Activated CD4-positive, alpha-beta T cell treated with anti-CD3 and anti-CD28 coated beads, Interleukin-2, amount 50 U/mL, for 4 hours (primary cell): ENCODE data around the gene GARS1.
"Not testable (repeated sequence)": the region's sequence is repeated elsewhere in the genome, so short reads cannot be mapped to it uniquely, and the experiment has no call there.

Source experiments
- DNase-seq, 2 experiments: peaks; one replicate each; pipeline ENCODE4 v3.0.0-alpha.2; 2020

The GARS1 gene, protein sequence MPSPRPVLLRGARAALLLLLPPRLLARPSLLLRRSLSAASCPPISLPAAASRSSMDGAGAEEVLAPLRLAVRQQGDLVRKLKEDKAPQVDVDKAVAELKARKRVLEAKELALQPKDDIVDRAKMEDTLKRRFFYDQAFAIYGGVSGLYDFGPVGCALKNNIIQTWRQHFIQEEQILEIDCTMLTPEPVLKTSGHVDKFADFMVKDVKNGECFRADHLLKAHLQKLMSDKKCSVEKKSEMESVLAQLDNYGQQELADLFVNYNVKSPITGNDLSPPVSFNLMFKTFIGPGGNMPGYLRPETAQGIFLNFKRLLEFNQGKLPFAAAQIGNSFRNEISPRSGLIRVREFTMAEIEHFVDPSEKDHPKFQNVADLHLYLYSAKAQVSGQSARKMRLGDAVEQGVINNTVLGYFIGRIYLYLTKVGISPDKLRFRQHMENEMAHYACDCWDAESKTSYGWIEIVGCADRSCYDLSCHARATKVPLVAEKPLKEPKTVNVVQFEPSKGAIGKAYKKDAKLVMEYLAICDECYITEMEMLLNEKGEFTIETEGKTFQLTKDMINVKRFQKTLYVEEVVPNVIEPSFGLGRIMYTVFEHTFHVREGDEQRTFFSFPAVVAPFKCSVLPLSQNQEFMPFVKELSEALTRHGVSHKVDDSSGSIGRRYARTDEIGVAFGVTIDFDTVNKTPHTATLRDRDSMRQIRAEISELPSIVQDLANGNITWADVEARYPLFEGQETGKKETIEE

GRCh38 chr7:30594540-30595435 lies at the start of gene GARS1:
Gene GARS1, plus strand, starts transcription at chr7:30594878. Its CDS starts 44 bp downstream, at chr7:30594922.
- DNase-seq, result peak; percentile 85 to 87

GRCh38 chr7:30545791-30546555 lies 48.7 kb upstream of the GARS1 start:
- DNase-seq, result no peak

- no peak for DNase-seq
Measured at GRCh38 chr7:30546596-30546995, 48.1 kb upstream of the GARS1 start.

DNA sequence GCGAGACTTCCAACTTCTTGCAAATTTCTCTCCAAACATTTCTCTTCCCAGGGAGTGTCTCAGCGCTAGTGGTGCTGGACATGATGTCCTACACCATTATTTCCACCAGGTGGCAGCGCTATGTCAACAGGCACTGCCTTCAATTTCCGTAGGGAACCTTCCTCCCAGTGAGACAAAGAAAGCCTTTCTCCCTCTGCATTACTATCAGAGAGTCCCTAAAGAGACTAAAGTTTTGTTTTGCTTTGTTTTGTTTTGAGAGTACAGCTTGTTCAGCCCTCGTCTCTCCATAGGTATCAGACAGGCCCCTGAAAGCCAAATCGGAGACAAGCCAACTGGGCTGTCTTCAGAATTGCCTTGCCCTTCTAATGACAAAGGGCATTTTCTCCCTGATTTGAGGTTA lies 45.8 kb upstream of the GARS1 start:
- peak; percentile 9 to 12 for DNase-seq

GRCh38 chr7:30549931-30550493 lies 44.7 kb upstream of the GARS1 start:
- no peak for DNase-seq

- no peak for DNase-seq
Measured at GRCh38 chr7:30552330-30552729, 42.3 kb upstream of the GARS1 start.

DNA sequence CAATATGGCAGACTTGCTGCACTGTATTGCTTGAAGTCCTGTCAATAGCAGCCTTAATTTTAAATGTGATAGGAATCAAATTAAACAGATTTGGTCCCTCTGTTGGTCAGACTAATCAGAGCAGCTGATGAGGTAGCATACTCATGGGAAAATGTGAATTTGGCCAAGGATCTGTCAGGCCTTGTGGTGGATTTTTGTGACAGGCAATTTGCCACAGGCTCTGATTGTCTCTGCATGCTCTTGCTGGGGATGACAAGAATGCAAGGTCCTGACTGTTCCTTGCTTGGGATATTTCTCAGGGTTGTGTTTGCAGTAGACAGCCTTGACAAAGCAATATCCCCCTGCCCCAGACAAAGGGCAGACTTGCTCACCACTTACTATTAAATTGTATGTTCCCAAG lies 41.5 kb upstream of the GARS1 start:
- DNase-seq, result no peak

DNA sequence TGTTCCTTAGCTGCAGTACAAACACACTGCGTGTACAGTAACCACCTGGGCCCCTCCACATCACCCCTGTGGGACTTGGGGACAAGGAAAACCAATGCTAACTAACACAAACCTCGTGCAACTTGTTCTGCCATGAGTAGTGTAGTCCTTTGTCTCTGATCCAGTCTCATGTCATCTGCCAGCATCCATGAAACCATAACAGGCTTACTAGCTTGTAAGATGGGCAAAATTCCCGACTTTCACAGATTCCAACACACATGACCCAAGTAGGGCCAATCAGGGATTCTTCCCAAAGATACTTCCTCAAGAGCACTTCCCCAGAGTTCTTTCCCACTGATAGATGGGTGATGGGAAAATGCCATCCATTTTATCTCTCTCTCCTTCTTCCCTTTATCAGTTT lies 41.1 kb upstream of the GARS1 start:
- DNase-seq, result no peak

DNA sequence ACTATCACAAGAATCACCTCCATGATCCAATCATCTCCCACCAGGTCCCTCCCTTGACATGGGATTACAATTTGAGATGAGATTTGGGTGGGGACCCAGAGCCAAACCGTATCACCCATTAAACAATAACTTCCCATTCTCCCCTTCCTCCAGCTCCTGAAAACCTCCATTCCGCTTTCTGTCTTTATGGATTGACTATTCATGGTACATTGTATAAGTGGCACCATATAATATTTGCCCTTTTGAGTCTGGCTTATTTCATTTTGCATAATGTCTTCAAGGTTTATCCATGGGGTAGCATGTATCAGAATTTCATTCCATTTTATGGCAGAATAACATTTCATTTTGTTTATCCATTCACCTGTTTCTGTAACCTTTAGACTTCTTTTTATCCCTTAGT lies 39.2 kb upstream of the GARS1 start:
- no peak for DNase-seq

- DNase-seq, result no peak
Measured at GRCh38 chr7:30556840-30557239, 37.8 kb upstream of the GARS1 start.

- no peak for DNase-seq
Measured at GRCh38 chr7:30557245-30557644, 37.4 kb upstream of the GARS1 start.

GRCh38 chr7:30559611-30560010 lies 35.1 kb upstream of the GARS1 start:
- DNase-seq, result no peak

DNA sequence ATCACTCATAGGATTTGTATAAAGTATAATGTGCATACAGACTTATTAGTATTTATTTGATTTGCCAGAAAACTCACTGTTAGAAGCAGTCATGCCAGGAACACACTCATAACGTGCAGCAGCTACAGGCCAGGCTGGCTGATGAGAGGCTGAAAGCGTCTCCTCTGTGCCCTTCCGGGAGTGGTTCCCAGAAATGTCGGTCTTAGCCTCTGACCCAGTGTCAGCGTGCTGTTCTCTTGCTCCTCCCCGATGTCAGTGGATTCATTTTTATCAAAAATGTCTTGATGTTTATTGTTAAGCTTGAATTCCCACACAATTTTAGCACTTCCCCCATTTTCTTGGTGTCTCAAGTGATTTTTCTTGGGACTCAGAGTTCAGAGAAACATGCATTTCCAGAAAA lies 33.3 kb upstream of the GARS1 start:
- DNase-seq, result no peak

GRCh38 chr7:30562498-30562897 lies 32.2 kb upstream of the GARS1 start:
- no peak for DNase-seq

- DNase-seq, result no peak
Measured at GRCh38 chr7:30562909-30563308, 31.8 kb upstream of the GARS1 start.

DNA sequence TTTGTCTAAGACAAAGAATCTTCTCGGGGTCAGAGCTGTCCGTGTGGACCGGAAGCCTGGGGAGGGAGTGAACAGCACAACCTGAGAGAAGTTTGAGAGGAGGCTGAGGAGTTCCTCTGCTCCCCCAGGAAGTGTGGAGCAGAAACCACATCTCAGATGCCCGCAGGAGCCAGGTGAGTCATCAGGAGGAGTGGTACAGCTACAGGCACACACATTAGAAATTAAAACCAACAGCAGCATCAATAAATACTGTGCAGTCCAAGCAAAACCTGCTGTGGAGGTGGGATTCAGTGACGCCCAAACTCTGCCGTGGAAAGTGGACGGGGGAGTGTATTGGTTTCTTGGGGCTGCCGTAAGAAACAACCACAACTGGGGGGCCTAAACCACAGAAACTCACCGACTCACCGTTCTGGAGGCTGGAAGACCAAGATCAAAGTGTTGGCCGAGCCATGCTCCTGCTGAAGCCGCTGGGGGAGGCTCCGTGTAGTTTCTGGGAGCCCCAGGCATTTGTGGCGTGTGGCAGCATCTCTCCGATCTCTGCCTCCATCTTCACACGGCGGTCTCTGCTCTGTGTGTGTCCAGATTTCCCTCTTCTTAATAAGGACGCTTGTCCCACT lies 31.2 kb upstream of the GARS1 start:
- no peak for DNase-seq

DNA sequence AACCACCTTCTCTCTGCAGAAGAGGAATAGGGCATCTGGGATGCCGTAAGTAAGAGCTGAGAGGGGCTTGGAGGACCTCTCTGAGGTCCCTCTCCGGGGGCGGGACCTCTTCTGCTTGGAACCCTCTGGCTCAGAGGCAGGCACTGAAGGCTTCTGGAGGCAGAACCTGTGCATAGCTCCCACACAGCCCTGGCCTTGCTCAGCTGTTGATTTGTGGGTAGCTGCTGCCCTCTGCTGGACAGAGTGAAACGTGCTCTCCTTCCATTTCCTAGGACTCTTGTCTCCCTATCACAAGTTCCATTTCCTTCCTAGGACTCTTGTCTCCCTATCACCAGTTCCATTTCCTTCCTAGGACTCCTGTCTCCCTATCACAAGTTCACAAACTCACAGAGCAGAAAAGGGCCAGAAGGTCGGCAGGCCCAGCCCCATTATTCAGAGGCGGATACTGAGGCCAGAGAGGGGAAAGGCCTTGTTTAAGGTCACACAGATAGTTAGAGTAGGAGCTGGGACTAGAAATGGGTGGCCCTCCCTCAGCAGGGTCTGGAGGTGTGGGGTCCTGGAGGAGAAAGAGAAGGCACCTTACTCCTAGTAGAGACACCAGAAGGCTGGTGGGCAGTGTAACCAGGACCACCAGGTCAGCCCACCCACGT lies 30.3 kb upstream of the GARS1 start:
- peak; percentile 70 to 76 for DNase-seq

DNA sequence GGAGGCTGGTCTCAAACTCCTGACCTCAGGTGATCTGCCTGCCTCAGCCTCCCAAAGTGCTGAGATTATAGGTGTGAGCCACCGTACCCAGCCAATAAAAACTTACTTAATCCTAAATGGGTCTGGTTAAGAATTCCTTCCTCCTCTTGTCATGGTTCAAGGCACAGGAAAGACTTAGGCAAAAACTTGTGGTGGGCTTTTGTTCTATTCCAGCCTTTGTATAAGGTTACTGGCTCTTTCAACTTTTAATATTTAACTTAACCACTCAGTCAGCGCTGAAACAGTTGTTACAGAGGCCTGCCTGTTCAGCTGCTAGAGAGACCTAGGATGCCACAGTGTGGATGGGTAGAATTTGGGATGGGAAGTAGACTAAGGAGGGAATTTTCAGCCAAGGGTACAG lies 28.1 kb upstream of the GARS1 start:
- no peak for DNase-seq

DNA sequence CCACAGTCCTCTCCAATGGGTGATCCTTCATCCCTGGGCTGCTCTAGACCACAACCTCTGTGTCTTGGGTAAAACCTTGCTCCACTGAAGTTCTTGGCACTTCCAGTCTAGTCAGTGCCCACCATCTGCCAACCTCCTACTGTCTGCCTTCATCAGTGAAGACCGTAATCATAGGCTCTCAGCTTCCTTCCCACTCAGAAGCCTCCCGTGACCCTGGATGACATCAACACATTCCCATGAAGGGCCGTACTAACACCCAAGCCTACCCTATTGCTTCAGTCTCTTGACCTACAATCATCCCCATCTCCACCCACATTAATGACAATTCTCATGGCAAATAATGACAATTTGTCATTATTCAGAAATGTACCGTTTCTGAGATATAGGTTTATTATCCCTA lies 27.6 kb upstream of the GARS1 start:
- DNase-seq, result no peak

- DNase-seq, result not testable (repeated sequence)
Measured at GRCh38 chr7:30570238-30570637, 24.4 kb upstream of the GARS1 start.

DNA sequence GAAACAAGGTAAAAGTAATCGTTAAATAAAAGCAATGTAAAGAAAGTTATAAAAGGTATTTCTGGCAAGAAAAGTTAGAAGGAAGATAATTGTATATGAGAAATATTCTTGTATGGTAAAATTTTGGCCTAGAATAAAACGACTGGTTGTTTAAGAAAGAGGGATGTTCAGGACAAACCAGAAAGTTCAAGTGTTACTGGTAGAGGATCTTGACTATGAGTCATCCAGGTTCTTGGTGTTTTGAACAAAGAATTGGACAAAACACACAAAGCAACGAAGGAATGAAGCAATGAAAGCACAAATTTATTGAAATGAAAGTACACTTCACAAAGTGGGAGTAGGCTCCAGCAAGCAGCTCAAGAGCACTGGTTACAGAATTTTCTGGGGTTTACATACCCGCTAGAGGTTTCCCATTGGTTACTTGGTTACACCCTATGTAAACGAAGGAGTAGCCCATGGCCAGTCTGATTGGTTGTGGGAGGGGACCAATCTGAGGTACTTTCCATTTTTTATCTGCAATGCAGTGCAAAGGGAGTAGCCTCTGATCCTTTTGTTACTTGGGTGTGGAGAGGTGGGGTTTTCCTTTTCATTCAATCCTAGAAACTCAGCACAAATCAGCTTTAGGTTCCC lies 22.4 kb upstream of the GARS1 start:
- no peak for DNase-seq
